Natural killer cell treated with Interleukin-12 subunit alpha and Interleukin-12 subunit beta and Interleukin-15 and Interleukin-18, amount 100 ng/mL, for 72 hours (primary cell): ENCODE measurements around the gene ABLIM3. TPM values are rescaled to one million over a fixed set of nuclear protein-coding genes. Genes with fewer than 3 reads are reported as not detected.

Experiments used
- total RNA-seq, 2 donors: library from RNA; stranded (reverse); gene quantifications; one replicate each; pipeline ENCODE4 v1.2.3, GENCODE V29; 2022

ABLIM3 gene
- total RNA-seq, 2 donors from 2014 or later = not detected

Other genes starting within 250 kb of the ABLIM3 start
- not detected for gene SH3TC2, start 78.4 kb upstream of the ABLIM3 start, total RNA-seq
- under 1 TPM; 0.33 to 0.95 TPM for gene AFAP1L1, start 130.4 kb downstream of the ABLIM3 start, total RNA-seq
- gene GRPEL2, start 204.0 kb downstream of the ABLIM3 start, total RNA-seq = 10 to 100 TPM; 23.6 to 36.8 TPM
- gene PCYOX1L, start 216.6 kb downstream of the ABLIM3 start, total RNA-seq = 10 to 100 TPM; 13.1 to 31.6 TPM
- gene IL17B, start 237.8 kb downstream of the ABLIM3 start, total RNA-seq = not detected